Cerebellar cortex (tissue), 1 donor: ENCODE measurements around the gene PGGT1B.
A peak's percentile ranks its signal among the peaks of the same experiment; 100 is the strongest.

Experiments
- DNase-seq: peaks from one replicate; pipeline ENCODE4 v3.0.0-alpha.2; 2015; ENCODE audit warnings: low spot score

The PGGT1B gene

DNA sequence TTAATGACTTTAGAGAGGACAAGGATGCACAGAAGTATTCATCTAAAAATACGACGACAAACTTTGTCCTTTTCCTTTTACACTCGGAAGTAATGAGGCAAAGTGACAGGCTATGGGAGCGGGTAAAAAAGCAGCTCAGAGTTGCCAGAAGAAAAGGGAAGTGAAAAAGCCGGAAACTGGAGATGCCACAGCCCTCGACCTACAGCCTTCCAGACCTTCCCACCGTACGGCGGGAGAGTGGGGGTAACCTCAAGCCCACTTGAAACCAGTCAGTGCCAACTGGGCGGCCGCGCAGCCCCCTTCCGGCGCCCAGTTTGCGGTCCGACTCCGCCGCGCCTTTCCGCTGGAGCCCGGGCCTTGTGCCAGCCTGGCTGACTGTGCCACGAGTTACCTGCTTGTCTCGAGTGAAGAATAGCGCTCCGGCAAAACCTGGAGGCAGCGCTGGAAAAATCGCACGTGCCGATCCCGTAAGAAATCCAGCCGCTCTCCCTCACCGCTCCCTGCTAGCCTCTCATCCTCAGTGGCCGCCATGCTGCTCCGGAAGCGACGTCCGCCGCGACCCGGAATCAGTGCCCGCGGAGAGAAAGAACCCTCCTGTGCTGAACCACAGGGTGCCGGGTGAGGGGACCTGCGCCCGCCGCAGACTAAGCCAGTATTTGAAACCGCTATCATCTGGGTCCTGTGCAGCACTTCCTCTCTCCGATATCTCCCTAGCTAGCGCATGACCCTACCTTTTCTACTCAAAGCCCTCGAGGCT lies at the start of gene PGGT1B:
Gene PGGT1B (minus strand): TSS at position 557 of the 757 bp plus-strand sequence. CDS start 26 bp downstream, at position 531.
- peak; percentile 80 for DNase-seq

DNA sequence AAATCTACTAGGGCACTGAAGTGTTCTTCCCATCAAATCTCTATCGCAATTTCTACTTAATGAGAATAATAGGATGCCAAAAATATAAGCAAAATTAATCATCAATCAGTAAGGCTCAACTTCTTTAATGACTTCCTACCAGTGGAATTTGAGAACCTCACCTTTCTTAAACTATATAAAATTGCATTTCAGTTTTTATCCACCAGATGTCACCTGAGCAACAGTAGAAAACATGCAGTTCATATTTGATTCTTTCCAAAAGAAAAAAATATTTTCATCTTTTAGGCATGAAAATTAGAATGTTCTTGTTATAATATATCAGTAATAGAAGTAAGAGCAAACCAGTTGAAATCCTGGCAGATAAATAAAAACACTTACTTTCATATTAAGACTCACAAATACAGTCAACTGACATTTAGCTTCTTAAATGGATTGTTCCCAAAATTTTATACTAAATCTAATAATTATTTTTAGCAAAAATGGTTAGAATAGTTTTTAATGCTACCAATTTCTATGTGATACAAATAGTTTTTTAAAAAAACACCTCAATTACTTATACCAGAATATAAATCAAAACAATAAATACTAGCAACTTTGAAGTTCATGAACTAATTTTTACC lies 47.2 kb upstream of the PGGT1B start:
- peak; percentile 68 for DNase-seq

DNA sequence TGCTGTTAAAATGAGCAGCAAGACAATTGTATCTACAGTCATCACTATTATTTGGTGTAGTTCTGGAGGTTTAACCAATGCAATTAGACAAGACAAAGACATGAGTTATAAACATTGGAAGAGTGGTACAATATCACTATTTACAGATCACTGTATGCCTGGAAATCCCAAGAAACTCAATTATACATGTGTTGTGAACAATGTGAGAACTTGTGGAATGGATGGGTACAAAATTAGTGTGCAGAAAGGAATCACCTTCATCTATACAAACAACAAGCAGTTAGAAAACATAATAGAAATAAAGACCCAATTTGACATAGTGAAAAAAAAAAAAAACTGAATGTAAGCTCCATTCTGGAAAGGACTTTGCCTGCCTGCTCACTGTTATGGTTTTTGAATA lies 46.1 kb upstream of the PGGT1B start:
- DNase-seq, result no peak

DNA sequence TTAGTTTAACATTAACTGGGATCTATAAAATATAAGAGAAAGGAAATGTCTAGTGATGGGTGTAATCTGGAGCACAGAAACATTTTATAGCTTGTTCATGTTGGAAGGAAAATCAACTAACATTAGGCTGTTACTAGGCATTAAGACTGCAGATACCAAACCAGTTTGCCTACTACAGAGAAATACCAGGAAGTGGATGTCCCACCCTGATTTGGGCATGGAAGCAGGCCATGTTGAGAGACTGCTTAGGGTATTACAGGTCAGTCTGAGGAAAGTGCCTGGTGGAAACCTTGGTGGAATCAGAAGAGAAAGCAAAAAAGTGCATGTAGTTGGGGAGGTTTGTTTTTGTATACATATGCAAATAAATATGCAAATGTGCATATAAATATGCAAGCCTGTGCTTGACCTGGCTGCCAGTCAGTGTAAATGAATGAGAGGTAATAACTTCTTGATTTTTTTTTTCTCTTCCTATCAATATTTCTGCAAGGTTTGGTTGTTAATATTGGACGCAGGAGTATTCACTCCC lies 43.4 kb upstream of the PGGT1B start:
- DNase-seq, result no peak

DNA sequence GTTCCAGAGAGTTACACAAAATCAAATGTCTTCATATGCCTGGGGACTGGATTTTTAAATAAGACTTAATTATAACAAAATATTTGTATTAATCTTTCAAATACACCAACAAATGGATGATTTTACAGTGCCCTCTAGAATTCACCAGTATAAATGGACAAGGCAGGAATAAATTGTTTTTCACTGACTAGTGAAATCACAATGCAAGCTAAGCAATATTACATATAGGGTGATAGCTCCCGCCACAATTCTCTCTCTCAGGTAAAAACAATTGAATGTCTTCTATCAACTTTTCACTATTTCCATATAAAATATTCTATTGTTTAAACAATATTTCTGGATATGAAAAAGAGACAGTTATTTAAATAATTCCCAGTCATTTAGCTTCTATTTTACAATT lies 41.8 kb upstream of the PGGT1B start:
- DNase-seq, result no peak

DNA sequence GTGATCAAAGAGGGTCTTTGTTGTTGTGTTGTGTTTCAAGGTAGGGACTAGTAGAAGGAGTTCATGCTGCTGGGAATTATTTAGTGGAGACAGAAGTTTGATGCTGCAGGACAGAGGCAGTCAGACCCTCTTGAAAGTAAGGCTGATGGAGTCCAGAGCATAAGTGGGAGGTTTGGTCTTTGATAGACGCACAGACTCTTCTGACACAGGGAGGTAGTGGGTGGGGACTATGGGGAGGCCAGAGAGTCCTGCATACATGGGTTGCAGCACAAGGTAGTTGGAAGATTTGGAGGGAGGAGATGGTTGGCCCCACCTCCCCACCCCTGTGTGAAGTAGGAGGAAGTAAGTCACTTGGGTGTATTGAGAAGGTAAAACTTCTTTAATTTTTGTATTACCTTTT lies 36.1 kb upstream of the PGGT1B start:
- no peak for DNase-seq

DNA sequence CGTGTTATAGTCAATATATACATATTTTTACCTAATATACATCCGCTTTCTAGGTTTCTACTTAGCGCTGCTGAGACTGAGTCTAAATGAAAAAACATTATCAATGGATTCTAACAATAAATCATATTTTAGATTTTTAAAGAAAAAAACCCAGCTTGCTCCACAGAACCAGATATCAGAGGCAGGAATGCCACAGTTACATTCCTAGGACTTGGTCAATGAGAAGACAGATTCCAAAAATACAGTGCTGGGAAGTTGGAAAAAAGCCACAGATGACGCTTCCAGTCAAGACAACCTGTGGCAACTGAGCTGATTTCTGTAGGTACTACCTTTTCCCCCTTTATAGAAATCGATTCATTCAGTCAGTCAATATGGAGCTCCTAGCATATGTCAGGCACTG lies 34.4 kb upstream of the PGGT1B start:
- DNase-seq, result peak; percentile 63

DNA sequence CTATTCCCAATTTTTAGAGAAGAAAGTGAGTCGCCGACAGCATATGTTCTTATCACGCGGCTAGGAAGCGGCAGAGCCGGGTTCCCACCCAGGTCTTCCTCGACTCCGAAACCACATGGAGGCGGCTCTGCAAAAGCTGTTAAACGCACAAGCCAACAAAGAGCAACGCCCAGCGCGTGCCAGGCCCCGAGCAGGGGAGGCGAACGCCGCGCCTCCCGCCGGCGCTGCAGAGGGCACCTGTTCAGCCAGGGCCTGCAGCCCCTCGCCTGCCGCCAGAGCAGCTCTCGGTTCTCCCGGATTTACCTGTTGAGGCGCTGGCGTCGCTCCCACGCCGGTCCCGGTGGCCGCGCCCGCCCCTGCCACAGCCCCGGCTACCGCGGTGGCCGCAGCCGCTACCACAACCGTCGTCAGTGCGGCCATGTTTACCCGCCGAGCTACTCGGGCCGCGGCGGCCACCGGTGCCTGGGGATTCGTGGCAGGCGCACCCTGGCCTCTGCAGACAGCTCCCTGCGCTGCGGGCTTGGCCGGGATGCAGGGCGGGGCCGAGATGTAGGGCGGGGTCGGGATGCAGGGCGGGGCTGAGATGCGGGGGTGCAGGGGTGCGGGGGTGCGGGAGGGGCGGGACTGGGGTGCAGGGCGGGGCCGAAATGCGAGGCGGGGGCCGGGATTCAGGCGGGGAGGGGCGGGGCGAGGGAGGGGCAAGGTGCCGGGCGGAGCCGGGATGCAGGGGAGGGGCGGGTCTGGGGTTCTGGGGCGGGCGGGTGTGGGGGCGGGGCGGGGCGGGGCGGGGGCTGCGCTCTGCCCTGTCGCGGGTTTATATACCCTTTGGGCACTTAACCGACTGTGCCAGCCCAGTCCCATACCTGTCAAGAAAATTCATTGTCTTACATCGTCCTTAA lies 33.7 kb upstream of the PGGT1B start, which contains the start of gene CCDC112:
Gene CCDC112 (minus strand): TSS at position 531 of the 899 bp plus-strand sequence. CDS start 111 bp downstream, at position 420.
- peak; percentile 75 for DNase-seq

DNA sequence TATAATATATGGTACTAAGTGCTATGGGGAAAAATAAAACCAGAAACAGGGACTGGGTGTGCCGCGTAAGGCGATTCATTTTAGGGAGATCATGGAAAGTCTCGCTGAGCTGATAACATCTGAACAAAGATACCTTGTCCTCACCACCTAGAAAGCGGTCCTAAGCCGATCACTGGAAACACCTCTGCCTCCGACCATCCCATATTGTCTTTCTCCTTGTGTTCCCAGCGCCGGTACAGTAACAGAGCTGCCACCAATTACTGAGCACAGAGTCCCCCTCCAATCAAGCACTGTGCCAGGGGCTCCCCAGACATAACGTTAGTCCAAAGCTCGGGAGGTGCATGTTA lies 33.1 kb upstream of the PGGT1B start:
- DNase-seq, result no peak

DNA sequence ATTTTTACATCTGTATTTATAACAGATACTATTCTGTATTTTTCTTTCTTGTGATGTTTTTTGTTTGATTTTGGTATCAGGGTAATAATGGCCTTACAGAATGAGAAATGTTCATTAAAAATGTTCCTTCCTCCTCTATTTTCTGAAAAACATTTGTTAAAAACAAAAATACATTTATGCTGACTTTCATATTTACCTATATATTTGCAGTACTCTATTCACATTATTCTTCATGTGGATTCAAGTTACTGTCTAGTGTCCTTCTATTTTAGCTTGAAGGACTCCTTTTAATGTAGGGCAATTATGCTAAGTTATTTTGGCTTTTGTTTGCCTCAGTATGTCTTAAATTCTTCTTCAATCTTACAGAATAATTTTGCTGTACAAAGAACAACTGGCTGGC lies 28.7 kb upstream of the PGGT1B start:
- DNase-seq, result no peak

DNA sequence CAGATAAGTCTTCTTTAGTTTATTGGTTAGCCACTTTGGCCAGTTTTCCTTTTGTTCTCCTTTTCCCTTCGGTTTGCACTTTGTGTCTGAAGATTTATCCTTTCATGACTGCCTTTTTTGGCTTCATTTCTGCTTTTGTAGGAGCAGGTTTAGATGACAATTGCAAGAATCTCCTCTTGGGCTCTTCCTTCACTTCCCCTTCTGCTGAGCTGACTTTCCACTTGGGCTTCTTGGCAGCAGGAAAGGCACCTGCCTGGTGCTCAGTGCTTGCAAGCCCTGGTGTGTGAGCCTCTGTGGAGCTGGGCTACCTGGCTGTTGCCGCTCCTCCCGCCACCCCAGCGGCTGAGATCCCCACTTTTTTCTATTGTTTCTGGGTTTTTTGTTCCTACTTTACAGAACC lies 26.4 kb upstream of the PGGT1B start:
- DNase-seq, result no peak

DNA sequence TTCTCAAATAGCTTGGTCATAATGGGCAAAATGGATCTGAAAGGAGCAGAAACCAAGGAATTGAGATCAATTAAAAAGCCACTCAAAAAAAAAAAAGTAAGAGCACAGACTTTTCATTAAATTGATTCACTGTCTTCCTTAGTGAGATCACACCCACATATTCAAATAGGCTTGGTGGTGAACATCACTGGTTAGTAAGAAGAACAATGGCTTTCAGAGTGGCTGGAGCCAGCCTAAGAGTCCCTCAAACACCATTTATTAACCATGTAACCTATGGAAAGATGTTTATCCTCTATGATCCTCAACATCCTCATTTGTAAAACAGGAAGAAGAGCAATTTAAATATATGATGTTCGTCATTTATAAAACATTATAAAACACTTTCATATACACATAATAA lies 21.3 kb upstream of the PGGT1B start:
- no peak for DNase-seq

DNA sequence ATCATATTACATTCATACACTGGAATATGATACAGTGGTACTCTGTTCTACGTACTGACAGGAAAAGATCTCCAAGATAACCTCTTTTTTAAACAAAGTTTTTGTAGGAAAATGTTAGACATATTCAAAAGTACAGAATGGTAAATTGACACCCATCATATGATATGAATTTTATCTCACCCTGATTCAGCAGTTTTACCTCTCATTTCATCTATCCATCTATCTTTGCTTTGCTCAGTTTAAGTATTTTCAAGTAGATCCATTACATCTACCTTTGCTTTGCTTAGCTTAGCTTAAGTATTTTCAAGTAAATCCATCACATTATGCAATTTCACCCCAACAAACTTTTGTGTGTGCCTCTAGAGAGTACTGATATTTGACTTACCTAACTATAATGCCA lies 19.5 kb upstream of the PGGT1B start:
- no peak for DNase-seq

DNA sequence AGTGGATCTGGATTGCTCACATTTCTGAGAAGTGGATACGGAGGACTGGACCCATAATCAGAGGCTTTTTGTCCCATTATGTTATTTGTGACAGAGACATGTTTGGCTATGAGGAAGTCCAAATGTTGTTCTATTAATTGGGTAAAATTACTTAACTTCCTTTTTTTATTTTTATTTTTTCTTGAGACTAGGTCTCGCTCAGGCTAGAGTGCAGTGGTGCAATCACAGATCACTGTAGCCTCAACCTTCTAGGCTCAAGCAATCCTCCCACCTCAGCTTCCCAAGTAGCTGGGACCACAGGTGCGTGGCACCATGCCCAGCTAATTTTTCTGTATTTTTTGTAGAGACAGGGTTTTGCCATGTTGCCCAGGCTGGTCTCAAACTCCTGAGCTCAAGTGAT lies 11.9 kb upstream of the PGGT1B start:
- no peak for DNase-seq

DNA sequence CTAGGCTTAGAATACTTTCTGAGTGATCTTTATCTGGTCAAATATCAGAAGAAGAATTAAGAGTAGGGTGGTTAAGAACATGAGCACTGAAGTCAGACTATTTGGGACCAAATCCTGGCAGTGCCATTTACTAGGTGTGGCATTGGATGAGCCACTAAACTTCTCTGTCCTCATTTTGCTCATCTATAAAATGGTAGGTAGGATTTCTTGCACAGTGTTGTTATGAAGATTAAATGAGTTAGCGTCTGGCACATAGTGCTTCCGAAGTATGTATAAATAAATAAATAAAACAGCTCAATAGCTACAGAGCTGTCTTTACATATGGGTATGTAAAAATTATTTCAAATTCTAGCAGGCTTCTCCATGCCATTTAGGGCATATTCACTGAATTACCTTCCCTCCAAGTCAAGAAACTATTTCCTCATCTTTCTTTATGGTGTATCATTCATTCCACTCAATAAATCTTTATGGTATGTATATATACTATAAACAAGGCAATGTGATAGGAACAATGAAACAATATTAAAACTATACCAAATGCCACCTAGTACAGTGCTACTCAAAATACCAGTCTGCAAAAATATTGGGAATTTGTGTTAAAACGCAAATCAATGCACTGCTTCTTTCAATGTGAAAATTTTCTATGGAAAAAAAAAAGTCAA lies 9.8 kb upstream of the PGGT1B start:
- DNase-seq, result no peak

DNA sequence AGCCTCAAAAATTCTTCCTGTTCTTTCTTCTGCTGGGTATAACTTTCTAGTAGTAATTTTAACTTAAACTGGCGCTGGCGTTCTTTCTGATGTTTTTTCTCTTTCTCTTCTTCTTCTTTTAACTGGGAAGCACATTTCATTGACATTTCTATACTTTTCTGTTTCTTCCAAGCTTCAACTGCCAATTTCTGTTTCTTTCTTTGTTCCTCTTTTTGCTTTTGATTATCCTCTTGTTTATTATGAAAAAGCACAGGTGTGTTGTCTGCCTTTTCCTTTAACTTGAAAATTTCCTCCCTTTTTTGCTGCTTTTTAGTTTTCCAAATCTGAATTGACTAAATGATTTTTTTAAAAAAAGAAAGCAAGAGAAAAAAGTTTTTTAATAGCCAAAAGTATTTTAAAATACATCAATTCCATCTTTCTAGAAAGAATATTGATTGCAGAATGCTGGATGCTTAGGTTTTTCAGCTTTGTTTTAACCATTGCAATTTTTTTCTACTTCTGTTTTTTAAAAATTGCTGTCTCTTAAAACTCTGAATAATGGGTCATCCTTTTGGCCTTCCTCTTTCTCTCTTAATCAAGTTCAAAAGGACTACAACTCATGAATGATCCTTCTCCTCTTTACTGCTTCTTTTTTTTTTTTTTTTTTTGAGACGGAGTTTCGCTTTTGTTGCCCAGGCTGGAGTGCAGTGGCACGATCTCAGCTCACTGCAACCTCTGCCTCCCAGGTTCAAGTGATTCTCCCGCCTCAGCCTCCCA lies 8.8 kb upstream of the PGGT1B start:
- no peak for DNase-seq

DNA sequence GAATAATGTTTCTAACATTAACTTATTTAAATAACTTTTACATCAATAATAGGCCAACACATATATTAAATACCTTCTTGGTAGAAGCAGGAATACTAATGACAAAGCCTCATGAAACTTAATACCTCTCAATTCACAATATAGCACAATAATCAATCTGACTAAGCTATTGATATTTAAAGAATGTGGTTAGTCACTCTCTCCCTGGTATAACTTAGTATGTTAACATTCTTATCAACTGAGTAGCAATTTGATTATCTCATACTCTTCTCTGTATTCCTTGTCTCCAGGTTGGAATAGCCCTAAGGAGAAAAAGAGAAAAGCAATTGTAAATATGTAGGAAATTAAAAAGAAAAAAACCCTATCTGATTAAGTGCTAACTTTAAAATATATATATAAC lies 4.9 kb upstream of the PGGT1B start:
- DNase-seq, result no peak

DNA sequence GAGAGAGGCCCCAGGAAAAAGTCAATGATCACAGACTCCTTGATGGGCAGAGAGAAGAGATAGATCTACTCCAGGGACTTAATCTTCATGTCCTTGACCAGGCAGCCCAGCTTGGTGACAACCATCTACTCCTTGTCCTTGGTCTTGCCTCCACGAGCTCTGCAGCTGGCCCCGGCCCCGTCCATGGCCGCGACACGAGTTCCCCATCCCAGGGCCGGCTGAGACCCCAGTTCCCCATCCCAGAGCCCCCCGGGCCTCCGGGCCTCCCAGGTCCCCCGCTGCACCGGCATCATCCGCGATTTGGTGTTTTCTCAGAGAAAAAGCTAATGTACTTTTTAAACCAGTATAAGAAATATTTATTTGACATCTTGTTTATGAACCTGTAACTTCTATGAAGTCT lies 2.5 kb upstream of the PGGT1B start:
- no peak for DNase-seq

DNA sequence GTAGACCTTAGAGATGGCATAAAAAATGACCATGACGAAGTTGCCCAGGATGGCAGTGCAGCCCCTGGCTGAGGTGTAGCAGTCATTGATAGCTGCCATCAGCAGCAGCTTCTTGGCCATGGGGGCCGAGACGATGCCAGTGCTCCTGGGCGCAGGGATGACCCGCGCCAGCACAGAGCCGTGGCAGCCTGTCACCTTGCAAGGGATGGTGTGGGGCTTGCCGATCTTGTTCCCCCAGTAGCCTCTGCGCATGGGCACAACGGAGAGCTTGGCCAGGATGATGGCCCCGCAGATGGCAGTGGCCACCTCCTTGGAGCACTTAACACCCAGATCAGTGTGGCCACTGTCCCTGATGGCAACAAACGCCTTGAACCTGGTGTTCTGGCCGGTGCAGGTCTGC lies 2.1 kb upstream of the PGGT1B start:
- DNase-seq, result no peak

DNA sequence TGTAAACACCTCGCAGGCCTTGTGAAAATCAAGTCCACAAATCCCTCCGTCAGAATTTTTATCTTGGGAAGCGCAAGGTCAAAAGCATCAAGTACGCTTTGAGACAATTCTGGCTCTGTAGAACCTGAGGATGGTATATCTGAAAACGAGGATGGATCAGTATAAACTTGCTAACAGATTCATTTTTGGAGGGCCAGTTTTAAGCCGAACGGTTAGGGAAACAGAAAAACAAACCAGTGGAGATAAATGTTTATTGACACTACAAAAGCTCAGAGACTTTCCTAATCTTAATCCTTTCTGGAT lies 352 bp upstream of the PGGT1B start:
- DNase-seq, result no peak

DNA sequence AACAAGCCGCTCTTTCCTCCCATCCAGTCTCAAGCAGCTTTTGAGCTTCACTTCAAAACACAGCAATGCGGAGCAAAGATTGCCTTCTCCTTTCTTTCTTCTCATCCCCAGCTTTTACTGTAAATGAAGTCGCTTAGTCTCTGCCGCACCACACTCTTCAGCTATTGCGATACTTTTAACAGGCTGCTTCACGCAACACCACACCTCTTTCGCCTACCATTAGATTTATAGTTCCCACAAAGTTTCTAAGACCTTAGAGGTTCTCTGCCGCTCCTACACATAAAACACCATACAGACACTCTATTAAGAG lies 711 bp downstream of the PGGT1B start:
- no peak for DNase-seq

DNA sequence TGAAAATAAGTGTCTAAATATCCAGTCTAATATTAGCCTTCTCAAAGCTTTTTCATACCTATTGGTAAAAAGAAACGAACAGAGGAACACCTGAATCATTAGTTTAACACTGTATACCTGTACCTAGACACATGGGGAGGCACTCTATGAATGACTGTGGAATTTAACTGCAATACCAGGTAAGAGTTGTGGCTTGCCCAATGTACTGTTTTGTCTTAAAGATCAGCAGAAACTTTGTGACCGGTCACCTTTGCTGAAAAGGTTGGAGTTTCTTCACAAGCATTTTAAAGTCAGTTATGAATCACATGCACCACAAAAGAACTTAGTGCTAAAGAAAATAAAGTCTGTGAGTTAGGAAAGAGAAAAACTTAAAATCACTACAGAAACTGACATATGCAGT lies 2.4 kb downstream of the PGGT1B start:
- DNase-seq, result no peak
